Stimulated activated CD8-positive, alpha-beta memory T cell treated with anti-CD3 and anti-CD28 coated beads, Interleukin-15, amount 100 ng/mL, for 48 hours (primary cell): ENCODE measurements around the gene NDUFA8.

Source experiments
- DNase-seq, 2 donors: peaks; one replicate each; pipeline ENCODE4 v3.0.0-alpha.2; 2020; ENCODE audit warnings: low read depth in 2 of 2

NDUFA8 gene

GRCh38 chr9:122159026-122159924 is at the start of gene NDUFA8, which contains the start of gene MORN5:
Gene NDUFA8 (minus strand): TSS chr9:122159779. CDS start chr9:122159677, 102 bp downstream.
Gene MORN5 (plus strand): TSS chr9:122159908. CDS start chr9:122159973, 65 bp downstream.
- DNase-seq: peak; percentile 93 to 94

- no peak for DNase-seq
Observed at GRCh38 chr9:122207096-122207495, 47.5 kb upstream of the NDUFA8 start.

GRCh38 chr9:122206118-122207046 is 46.8 kb upstream of the NDUFA8 start:
- no peak for DNase-seq

GRCh38 chr9:122205176-122205575 is 45.6 kb upstream of the NDUFA8 start:
- DNase-seq: no peak

- no peak for DNase-seq
Observed at GRCh38 chr9:122204491-122204890, 44.9 kb upstream of the NDUFA8 start.

- no peak for DNase-seq
Observed at GRCh38 chr9:122204055-122204454, 44.5 kb upstream of the NDUFA8 start.

GRCh38 chr9:122202111-122202510 is 42.5 kb upstream of the NDUFA8 start:
- DNase-seq: no peak

GRCh38 chr9:122201641-122202040 is 42.1 kb upstream of the NDUFA8 start:
- DNase-seq: no peak

- no peak for DNase-seq
Observed at GRCh38 chr9:122200960-122201595, 41.5 kb upstream of the NDUFA8 start.

- DNase-seq: no peak
Observed at GRCh38 chr9:122197882-122198281, 38.3 kb upstream of the NDUFA8 start.

- DNase-seq: no peak
Observed at GRCh38 chr9:122197426-122197825, 37.8 kb upstream of the NDUFA8 start.

GRCh38 chr9:122195875-122196274 is 36.3 kb upstream of the NDUFA8 start:
- no peak for DNase-seq

GRCh38 chr9:122193651-122194050 is 34.1 kb upstream of the NDUFA8 start:
- no peak for DNase-seq

GRCh38 chr9:122192914-122193525 is 33.4 kb upstream of the NDUFA8 start:
- DNase-seq: no peak

GRCh38 chr9:122192261-122192875 is 32.8 kb upstream of the NDUFA8 start:
- no peak for DNase-seq

- no peak for DNase-seq
Observed at GRCh38 chr9:122191584-122191983, 32.0 kb upstream of the NDUFA8 start.

- no peak for DNase-seq
Observed at GRCh38 chr9:122190597-122191381, 31.2 kb upstream of the NDUFA8 start.

GRCh38 chr9:122188369-122188768 is 28.8 kb upstream of the NDUFA8 start:
- DNase-seq: no peak

- no peak for DNase-seq
Observed at GRCh38 chr9:122186777-122187470, 27.3 kb upstream of the NDUFA8 start.

GRCh38 chr9:122186301-122186700 is 26.7 kb upstream of the NDUFA8 start:
- no peak for DNase-seq
